ENCODE data around the gene ZGPAT. TPM values are rescaled to one million over a fixed set of nuclear protein-coding genes. Genes with fewer than 3 reads are reported as not detected.

ZGPAT gene
- total and polyA plus RNA-seq, 12 donors: 11.8 to 44.7 (median 16.1) TPM

DNA sequence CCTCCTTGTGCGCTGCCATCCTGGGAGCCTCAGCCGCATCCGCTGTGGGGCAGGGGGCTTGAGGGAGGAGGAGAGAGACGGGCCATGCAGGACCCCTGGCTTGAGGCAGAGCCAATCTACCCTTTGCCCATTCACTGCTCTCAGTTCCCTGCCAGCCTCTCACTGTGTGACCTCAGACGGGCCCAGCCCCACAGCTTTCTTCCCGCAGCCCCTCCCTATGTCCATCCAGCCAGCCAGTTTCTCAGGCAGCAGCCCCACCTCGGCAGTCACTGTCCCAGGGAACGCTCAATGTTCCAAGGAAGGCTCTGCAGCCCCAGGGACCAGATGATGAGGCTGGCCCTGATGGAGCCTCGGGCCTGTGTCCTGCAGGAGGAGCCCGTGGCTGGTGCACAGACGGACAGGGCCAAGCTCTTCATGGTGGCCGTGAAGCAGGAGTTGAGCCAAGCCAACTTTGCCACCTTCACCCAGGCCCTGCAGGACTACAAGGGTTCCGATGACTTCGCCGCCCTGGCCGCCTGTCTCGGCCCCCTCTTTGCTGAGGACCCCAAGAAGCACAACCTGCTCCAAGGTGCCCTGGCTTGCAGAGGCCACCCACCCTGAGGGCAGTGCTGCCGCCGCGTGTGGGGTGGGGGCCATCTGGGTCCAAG, 15.3 kb upstream of the ZGPAT start:
- no peak for ATAC-seq
- no peaks in the 10 kb centered on the region for H3K9me3 ChIP-seq
- 70 to 73% methylated on average over 19 to 20 of the region's 20 CpGs for WGBS, 2 donors
- peak in 1 of 2 donors; percentile 18 for DNase-seq
- TF ChIP-seq, protein P1, sequence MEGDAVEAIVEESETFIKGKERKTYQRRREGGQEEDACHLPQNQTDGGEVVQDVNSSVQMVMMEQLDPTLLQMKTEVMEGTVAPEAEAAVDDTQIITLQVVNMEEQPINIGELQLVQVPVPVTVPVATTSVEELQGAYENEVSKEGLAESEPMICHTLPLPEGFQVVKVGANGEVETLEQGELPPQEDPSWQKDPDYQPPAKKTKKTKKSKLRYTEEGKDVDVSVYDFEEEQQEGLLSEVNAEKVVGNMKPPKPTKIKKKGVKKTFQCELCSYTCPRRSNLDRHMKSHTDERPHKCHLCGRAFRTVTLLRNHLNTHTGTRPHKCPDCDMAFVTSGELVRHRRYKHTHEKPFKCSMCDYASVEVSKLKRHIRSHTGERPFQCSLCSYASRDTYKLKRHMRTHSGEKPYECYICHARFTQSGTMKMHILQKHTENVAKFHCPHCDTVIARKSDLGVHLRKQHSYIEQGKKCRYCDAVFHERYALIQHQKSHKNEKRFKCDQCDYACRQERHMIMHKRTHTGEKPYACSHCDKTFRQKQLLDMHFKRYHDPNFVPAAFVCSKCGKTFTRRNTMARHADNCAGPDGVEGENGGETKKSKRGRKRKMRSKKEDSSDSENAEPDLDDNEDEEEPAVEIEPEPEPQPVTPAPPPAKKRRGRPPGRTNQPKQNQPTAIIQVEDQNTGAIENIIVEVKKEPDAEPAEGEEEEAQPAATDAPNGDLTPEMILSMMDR (IDR thresholded peaks at IDR 0.05): peak in 1 of 9 donors; percentile 9
- H3K27me3 ChIP-seq: no peaks in the 10 kb centered on the region
- intact Hi-C loops (cut with DNase I): no loop called here
- no peak overlapping the region for H3K4me3 ChIP-seq
- H3K27ac ChIP-seq: peak overlapping the region in 3 of 10 donors; percentile 11 to 44 (median 29)
- peaks cover 0 to 33% (median 5%) of the 10 kb centered on the region in 9 donors for H3K36me3 ChIP-seq
- H3K4me1 ChIP-seq: peaks cover 20 to 56% (median 48%) of the 10 kb centered on the region in 9 donors

DNA sequence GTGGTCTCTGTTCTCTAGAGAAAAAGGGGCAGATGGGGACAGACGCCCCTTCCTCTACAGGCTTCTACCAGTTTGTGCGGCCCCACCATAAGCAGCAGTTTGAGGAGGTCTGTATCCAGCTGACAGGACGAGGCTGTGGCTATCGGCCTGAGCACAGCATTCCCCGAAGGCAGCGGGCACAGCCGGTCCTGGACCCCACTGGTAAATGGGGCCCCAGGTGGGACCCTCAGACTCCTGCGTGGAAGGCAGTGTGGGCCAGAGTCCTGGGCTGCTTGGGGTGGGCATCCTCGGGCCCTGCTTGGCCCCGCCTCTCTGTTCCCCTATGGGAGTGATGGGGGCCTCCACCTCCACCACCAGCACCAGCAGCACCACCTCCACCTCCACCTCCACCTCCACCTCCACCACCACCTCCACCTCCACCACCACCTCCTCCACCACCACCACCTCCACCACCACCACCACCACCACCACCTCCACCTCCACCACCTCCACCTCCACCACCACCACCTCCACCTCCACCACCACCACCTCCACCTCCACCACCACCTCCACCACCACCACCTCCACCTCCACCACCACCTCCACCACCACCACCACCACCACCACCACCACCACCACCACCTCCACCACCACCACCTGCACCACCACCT, 14.6 kb upstream of the ZGPAT start:
- ATAC-seq: no peak
- 83 to 86% methylated on average over 10 of the region's 10 CpGs for WGBS, 2 donors
- H3K4me1 ChIP-seq: peaks cover 13 to 56% (median 46%) of the 10 kb centered on the region in 9 donors

DNA sequence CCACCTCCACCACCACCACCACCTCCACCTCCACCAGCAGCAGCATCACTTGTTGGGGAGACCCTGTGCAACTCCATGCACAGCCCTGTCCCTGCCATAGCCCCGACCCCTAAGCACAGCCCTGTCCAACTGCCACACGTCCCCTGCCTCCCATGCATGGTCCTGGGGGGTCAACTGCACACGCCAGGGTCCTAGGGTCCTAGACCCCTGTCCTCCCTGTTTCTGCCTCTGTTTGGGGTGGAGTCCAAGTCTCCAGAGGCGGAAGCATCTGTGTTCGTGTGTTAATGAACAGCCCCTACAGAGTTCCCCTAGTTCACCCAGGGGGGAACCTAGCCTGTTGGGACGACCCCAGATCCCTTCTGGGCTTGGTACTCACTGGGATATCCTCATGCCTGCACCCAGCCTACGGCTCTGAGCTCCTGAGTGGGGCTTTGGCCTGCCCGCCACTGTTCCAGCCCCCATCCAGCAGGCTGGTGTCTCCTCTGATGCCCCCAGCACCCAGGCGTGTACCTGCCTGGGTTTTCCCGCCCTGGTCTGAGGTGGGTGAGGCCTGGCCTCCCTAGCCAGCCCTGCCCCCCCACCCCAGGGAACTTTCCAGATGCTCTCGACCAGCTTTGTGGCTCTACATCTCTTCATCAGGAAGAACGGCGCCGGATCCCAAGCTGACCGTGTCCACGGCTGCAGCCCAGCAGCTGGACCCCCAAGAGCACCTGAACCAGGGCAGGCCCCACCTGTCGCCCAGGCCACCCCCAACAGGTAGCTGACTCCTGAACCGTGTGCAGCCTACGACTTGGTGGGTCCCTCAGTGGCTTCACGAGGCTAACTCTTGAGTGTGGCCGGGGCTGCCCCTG, 13.9 kb upstream of the ZGPAT start:
- peaks cover 16 to 56% (median 46%) of the 10 kb centered on the region in 9 donors for H3K4me1 ChIP-seq
- 90 to 96% methylated on average over 21 of the region's 21 CpGs for WGBS, 2 donors
- intact Hi-C loops (cut with DNase I): no loop called here

More for the DNA sequence above, 14.6 kb upstream of the ZGPAT start:
- Histone ChIP-seq H3K27me3 (no peaks in the 10 kb centered on the region), H3K36me3 (peaks cover 0 to 39% (median 5%) of the 10 kb centered on the region in 9 donors), H3K9me3 (no peaks in the 10 kb centered on the region), H3K4me3 (no peak overlapping the region), H3K27ac (peak overlapping the region in 3 of 10 donors; percentile 11 to 44 (median 29))
- TF ChIP-seq, protein P1 (IDR thresholded peaks at IDR 0.05): no peak
- intact Hi-C loops (cut with DNase I): no loop called here
- DNase-seq: peak in 1 of 2 donors; percentile 14

More for the DNA sequence above, 13.9 kb upstream of the ZGPAT start:
- Histone ChIP-seq H3K4me3 (no peak overlapping the region), H3K27ac (peak overlapping the region in 1 of 10 donors; percentile 10), H3K9me3 (no peaks in the 10 kb centered on the region), H3K36me3 (peaks cover 0 to 40% (median 5%) of the 10 kb centered on the region in 9 donors), H3K27me3 (no peaks in the 10 kb centered on the region)
- DNase-seq (peak in 1 of 2 donors; percentile 11), ATAC-seq (no peak)
- TF ChIP-seq, protein P1 (IDR thresholded peaks at IDR 0.05): no peak
